OCI-LY1 (cell line): ENCODE measurements around the gene SLC6A9.

ENCODE experiments used
- H2AFZ ChIP-seq: fragments of 200-600 bp; sonication (generic), shearing (Covaris generic); 2 replicates; pipeline ENCODE4 v1.6.0; 2014; ENCODE audit warnings: antibody characterized with exemption, mild to moderate bottlenecking, low read length
- H3F3A ChIP-seq: fragments of 200-600 bp; sonication (generic), shearing (Covaris generic); 2 replicates; pipeline ENCODE4 v1.6.0; 2014; ENCODE audit warnings: mild to moderate bottlenecking, antibody characterized with exemption, low read length, moderate library complexity; ENCODE audit not compliant: insufficient read depth
- H3K27ac ChIP-seq: fragments of 200-600 bp; sonication (generic); 2 replicates; pipeline ENCODE4 v1.5.1; 2014; ENCODE audit warnings: low read length, mixed run types, mild to moderate bottlenecking, low read depth; ENCODE audit not compliant: poor library complexity, severe bottlenecking
- H3K27me3 ChIP-seq: fragments of 200-600 bp; sonication (generic); 2 replicates; pipeline ENCODE4 v1.6.0; 2014; ENCODE audit warnings: antibody characterized with exemption, mild to moderate bottlenecking, low read length, moderate library complexity; ENCODE audit not compliant: insufficient read depth
- H3K36me3 ChIP-seq: fragments of 200-600 bp; sonication (generic); 2 replicates; pipeline ENCODE4 v1.6.1; 2014; ENCODE audit warnings: mild to moderate bottlenecking, antibody characterized with exemption, low read length, moderate library complexity, mixed read lengths; ENCODE audit not compliant: insufficient read depth
- H3K4me1 ChIP-seq: fragments of 200-600 bp; sonication (generic); 2 replicates; pipeline ENCODE4 v1.5.1; 2014; ENCODE audit warnings: mild to moderate bottlenecking, low read length, moderate library complexity; ENCODE audit not compliant: insufficient read depth, severe bottlenecking
- H3K4me2 ChIP-seq: fragments of 200-600 bp; sonication (generic), shearing (Covaris generic); 2 replicates; pipeline ENCODE4 v1.6.1; 2014; ENCODE audit warnings: low read length
- H3K4me3 ChIP-seq: fragments of 200-600 bp; sonication (generic); 2 replicates; pipeline ENCODE4 v1.5.1; 2014; ENCODE audit warnings: low read length, low read depth, mild to moderate bottlenecking, mixed read lengths; ENCODE audit not compliant: poor library complexity, severe bottlenecking
- H3K79me2 ChIP-seq: fragments of 200-600 bp; shearing (Covaris generic); 2 replicates; pipeline ENCODE4 v1.6.1; 2016; ENCODE audit warnings: mixed run types, low read length, mixed read lengths; ENCODE audit not compliant: insufficient read depth
- H3K9ac ChIP-seq: fragments of 200-600 bp; sonication (generic), shearing (Covaris generic); 2 replicates; pipeline ENCODE4 v1.6.1; 2014; ENCODE audit warnings: mild to moderate bottlenecking, low read length, mixed read lengths
- H3K9me2 ChIP-seq: fragments of 200-600 bp; sonication (generic), shearing (Covaris generic); 2 replicates; pipeline ENCODE4 v1.6.1; 2014; ENCODE audit warnings: low read depth, mild to moderate bottlenecking, low read length, mixed read lengths
- H3K9me3 ChIP-seq: fragments of 200-600 bp; shearing (Covaris generic); 2 replicates; pipeline ENCODE4 v1.6.1; 2014; ENCODE audit warnings: low read length, mixed read lengths
- H4K20me1 ChIP-seq: fragments of 200-600 bp; sonication (generic), shearing (Covaris generic); 2 replicates; pipeline ENCODE4 v1.6.0; 2016; ENCODE audit warnings: mild to moderate bottlenecking, low read length; ENCODE audit not compliant: insufficient read depth
- EZH2 ChIP-seq: fragments of 200-600 bp; sonication (generic), shearing (Covaris generic); IDR thresholded peaks from 2 replicates; pipeline ENCODE4 v1.8.0; 2017; ENCODE audit warnings: borderline replicate concordance, mixed run types, mild to moderate bottlenecking, antibody characterized with exemption, low read length, moderate library complexity, mixed read lengths
- TF ChIP-seq, protein P1 (sequence below): fragments of 200-600 bp; sonication (generic), shearing (Covaris generic); IDR thresholded peaks from 2 replicates; pipeline ENCODE4 v1.5.1; 2017; ENCODE audit warnings: mild to moderate bottlenecking, antibody characterized with exemption, low read length, moderate library complexity, mixed read lengths

The SLC6A9 gene

DNA sequence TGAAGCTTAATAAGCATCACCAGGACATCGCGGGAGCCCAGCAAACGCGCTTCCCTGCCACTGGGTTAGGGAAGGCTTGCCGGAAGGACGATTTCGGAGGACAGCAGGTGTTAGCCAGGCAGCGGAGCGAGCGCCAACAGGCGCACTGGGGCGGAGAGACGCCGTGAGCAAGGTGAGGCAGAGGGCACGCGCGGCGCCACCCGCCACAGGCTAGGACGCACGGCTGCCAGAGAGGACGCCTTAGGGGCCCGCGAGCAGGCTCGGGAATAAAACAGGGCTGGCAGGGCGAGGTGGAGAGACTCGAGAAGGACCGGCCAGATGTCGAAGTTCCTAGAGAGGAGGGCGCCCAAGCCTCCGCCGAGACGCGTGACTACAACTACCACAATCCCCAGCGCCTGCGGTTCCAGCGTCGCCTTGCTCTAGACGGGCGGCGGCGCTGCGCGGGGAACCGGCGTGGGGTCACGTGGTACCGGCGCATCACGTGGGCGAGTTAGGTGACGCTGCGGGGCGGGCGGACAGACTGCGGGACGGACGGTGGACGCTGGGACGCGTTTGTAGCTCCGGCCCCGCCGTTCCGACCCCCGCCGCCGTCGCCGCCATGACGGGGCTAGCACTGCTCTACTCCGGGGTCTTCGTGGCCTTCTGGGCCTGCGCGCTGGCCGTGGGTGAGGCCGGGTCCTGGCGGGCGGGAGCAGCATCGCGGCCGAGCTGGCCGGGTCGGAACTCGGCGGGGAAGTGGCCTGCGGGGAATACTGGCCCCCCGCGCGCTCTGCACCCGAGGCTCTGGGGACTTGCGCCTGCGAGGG lies 56.6 kb downstream of the SLC6A9 start, which contains the start of gene ATP6V0B:
TSS of gene ATP6V0B (plus strand) at position 518 of the 806 bp plus-strand sequence. CDS start at position 599, 81 bp downstream.
- peaks cover 51% of the 10 kb centered on the region for H3K4me1 ChIP-seq
- no peak within 1 kb of the TSS for H2AFZ ChIP-seq
- H3F3A ChIP-seq, result peaks cover 4% of the 10 kb centered on the region; the same call in 1 of the 2 replicates
- peak within 1 kb of the TSS; percentile 95 for H3K9ac ChIP-seq
- no peaks in the 10 kb centered on the region for H3K27me3 ChIP-seq
- no peaks in the 10 kb centered on the region for H4K20me1 ChIP-seq
- peak within 1 kb of the TSS; percentile 95 for H3K4me3 ChIP-seq
- no peak for TF ChIP-seq EZH2
- TF ChIP-seq, protein P1, sequence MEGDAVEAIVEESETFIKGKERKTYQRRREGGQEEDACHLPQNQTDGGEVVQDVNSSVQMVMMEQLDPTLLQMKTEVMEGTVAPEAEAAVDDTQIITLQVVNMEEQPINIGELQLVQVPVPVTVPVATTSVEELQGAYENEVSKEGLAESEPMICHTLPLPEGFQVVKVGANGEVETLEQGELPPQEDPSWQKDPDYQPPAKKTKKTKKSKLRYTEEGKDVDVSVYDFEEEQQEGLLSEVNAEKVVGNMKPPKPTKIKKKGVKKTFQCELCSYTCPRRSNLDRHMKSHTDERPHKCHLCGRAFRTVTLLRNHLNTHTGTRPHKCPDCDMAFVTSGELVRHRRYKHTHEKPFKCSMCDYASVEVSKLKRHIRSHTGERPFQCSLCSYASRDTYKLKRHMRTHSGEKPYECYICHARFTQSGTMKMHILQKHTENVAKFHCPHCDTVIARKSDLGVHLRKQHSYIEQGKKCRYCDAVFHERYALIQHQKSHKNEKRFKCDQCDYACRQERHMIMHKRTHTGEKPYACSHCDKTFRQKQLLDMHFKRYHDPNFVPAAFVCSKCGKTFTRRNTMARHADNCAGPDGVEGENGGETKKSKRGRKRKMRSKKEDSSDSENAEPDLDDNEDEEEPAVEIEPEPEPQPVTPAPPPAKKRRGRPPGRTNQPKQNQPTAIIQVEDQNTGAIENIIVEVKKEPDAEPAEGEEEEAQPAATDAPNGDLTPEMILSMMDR, result peak; percentile 3; the same call in 1 of the 2 replicates
- peak within 1 kb of the TSS; percentile 91 for H3K4me2 ChIP-seq
- no peaks in the 10 kb centered on the region for H3K9me2 ChIP-seq
- H3K27ac ChIP-seq, result peak within 1 kb of the TSS; percentile 75
- H3K9me3 ChIP-seq, result no peaks in the 10 kb centered on the region
- H3K79me2 ChIP-seq, result no peaks in the 10 kb centered on the region
- H3K36me3 ChIP-seq, result peaks cover 51% of the 10 kb centered on the region

DNA sequence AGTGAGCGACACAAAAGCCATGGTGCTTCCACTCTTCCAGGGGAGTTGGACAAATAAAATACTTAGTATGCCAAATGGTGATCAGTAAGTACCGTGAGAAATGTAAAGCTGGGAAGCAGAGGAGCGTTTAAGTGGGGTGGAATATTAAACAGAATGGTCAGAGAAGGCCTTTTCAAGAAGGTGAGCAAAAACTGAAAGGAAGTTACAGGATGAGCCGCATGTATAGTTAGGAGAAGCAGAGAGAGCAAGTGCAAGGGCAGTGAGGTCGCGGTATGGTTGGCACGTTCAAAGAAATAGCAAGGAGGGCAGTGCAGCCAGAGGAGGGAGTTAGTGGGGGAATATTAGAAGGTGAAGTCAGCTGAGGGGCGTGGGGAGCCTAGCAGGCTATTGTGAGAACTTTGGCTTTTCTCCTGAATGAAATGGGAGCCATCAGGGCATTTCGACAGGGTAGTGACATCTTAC lies 57.2 kb downstream of the SLC6A9 start:
- Histone ChIP-seq H3K4me2 (peak overlapping the region; percentile 91), H3K9me3 (no peaks in the 10 kb centered on the region), H2AFZ (no peak overlapping the region), H3K4me1 (peaks cover 47% of the 10 kb centered on the region), H3K79me2 (no peaks in the 10 kb centered on the region), H3K36me3 (peaks cover 51% of the 10 kb centered on the region), H3K27me3 (no peaks in the 10 kb centered on the region), H4K20me1 (no peaks in the 10 kb centered on the region), H3F3A (peaks cover 4% of the 10 kb centered on the region; the same call in 1 of the 2 replicates), H3K9ac (peak overlapping the region; percentile 95), H3K9me2 (no peaks in the 10 kb centered on the region), H3K27ac (peak overlapping the region; percentile 60), H3K4me3 (peak overlapping the region; percentile 95)
- no peak for TF ChIP-seq EZH2
- TF ChIP-seq, protein P1, result no peak

DNA sequence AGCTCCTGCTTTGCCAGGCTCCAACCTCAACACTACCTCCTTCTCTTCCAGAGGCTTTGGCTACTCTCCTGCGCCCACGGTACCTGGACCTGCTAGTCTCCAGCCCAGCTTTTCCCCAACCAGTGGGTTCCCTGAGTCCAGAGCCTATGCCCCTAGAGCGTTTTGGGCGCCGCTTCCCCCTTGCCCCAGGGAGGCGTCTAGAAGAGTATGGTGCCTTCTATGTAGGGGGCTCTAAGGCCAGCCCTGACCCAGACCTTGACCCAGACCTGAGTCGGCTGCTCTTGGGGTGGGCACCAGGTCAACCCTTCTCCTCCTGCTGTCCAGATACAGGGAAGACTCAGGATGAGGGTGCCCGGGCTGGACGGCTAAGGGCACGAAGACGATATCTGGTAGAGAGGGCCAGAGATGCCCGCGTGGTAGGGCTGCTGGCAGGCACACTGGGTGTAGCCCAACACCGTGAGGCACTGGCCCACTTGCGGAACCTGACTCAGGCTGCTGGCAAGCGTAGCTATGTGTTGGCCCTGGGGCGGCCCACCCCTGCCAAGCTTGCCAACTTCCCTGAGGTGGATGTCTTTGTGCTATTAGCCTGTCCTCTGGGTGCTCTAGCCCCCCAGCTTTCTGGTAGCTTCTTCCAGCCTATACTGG lies 59.8 kb downstream of the SLC6A9 start:
- Histone ChIP-seq H3K9ac (no peak overlapping the region), H3K36me3 (peaks cover 32% of the 10 kb centered on the region), H3K27ac (no peak overlapping the region), H3K4me3 (no peak overlapping the region), H3K79me2 (no peaks in the 10 kb centered on the region), H3K9me3 (no peaks in the 10 kb centered on the region), H4K20me1 (no peaks in the 10 kb centered on the region), H3K4me2 (no peak overlapping the region; the same call in 1 of the 2 replicates), H3K27me3 (no peaks in the 10 kb centered on the region), H3K9me2 (no peaks in the 10 kb centered on the region), H3F3A (no peaks in the 10 kb centered on the region), H2AFZ (no peak overlapping the region), H3K4me1 (peaks cover 31% of the 10 kb centered on the region)
- TF ChIP-seq EZH2, result no peak
- TF ChIP-seq, protein P1, result no peak
